ENCODE measurements around the gene CCDC40. TPM values are rescaled to one million over a fixed set of nuclear protein-coding genes. Genes with fewer than 3 reads are reported as not detected.

Gene CCDC40
- total RNA-seq, 1 donor from 2014 or later = 4.4 TPM

- H3K4me3 ChIP-seq (ENCODE audit: low read depth, low read length) = no peak overlapping the region
- H3K27me3 ChIP-seq (ENCODE audit: control insufficient read depth, insufficient read depth, low read length) = no peaks in the 10 kb centered on the region
- H3K36me3 ChIP-seq (ENCODE audit: control insufficient read depth, insufficient read depth, low read length) = peaks cover 6% of the 10 kb centered on the region
- TF ChIP-seq CTCF (IDR thresholded peaks at IDR 0.05; ENCODE audit: insufficient read depth, low read length, poor library complexity, severe bottlenecking) = no peak
- DNase-seq (ENCODE audit: low read depth) = no peak
Measured at GRCh38 chr17:80138856-80139426, 102.5 kb downstream of the CCDC40 start.

- Histone ChIP-seq H3K36me3 (ENCODE audit: control insufficient read depth, insufficient read depth, low read length) (peaks cover 6% of the 10 kb centered on the region), H3K27me3 (ENCODE audit: control insufficient read depth, insufficient read depth, low read length) (no peaks in the 10 kb centered on the region), H3K4me3 (ENCODE audit: low read depth, low read length) (no peak overlapping the region)
- no peak for TF ChIP-seq CTCF (IDR thresholded peaks at IDR 0.05; ENCODE audit: insufficient read depth, low read length, poor library complexity, severe bottlenecking)
- DNase-seq (ENCODE audit: low read depth) = no peak
Measured at GRCh38 chr17:80141463-80142165, 105.2 kb downstream of the CCDC40 start.

- Histone ChIP-seq H3K27me3 (ENCODE audit: control insufficient read depth, insufficient read depth, low read length) (no peaks in the 10 kb centered on the region), H3K4me3 (ENCODE audit: low read depth, low read length) (no peak overlapping the region), H3K36me3 (ENCODE audit: control insufficient read depth, insufficient read depth, low read length) (peaks cover 5% of the 10 kb centered on the region)
- TF ChIP-seq CTCF (IDR thresholded peaks at IDR 0.05; ENCODE audit: insufficient read depth, low read length, poor library complexity, severe bottlenecking) = no peak
- no peak for DNase-seq (ENCODE audit: low read depth)
Measured at GRCh38 chr17:80142929-80143328, 106.5 kb downstream of the CCDC40 start.

GRCh38 chr17:80145076-80146075 lies 108.9 kb downstream of the CCDC40 start:
- Histone ChIP-seq H3K4me3 (ENCODE audit: low read depth, low read length) (peak overlapping the region; percentile 84), H3K36me3 (ENCODE audit: control insufficient read depth, insufficient read depth, low read length) (no peaks in the 10 kb centered on the region), H3K27me3 (ENCODE audit: control insufficient read depth, insufficient read depth, low read length) (no peaks in the 10 kb centered on the region)
- TF ChIP-seq CTCF (IDR thresholded peaks at IDR 0.05; ENCODE audit: insufficient read depth, low read length, poor library complexity, severe bottlenecking) = no peak
- DNase-seq (ENCODE audit: low read depth) = no peak

- DNase-seq (ENCODE audit: low read depth) = no peak
- Histone ChIP-seq H3K27me3 (ENCODE audit: control insufficient read depth, insufficient read depth, low read length) (no peaks in the 10 kb centered on the region), H3K36me3 (ENCODE audit: control insufficient read depth, insufficient read depth, low read length) (no peaks in the 10 kb centered on the region), H3K4me3 (ENCODE audit: low read depth, low read length) (peak overlapping the region; percentile 84)
- TF ChIP-seq CTCF (IDR thresholded peaks at IDR 0.05; ENCODE audit: insufficient read depth, low read length, poor library complexity, severe bottlenecking) = no peak
Measured at GRCh38 chr17:80146121-80147034, 109.9 kb downstream of the CCDC40 start.
